GM12892 (cell line): ENCODE data around the gene ZNF439.
"Not testable (repeated sequence)": the region's sequence is repeated elsewhere in the genome, so short reads cannot be mapped to it uniquely, and the experiment has no call there.

Experiments used
- POLR2A ChIP-seq: IDR thresholded peaks from 2 replicates; pipeline ENCODE4 v1.6.1; 2011; ENCODE audit warnings: low read depth, low read length, control low read depth
- POLR2AphosphoS5 ChIP-seq: IDR thresholded peaks from 2 replicates; pipeline ENCODE4 v1.6.1; 2011; ENCODE audit warnings: low read depth, low read length, control low read depth

- not testable (repeated sequence) for TF ChIP-seq POLR2AphosphoS5, POLR2A
These were observed 41.4 kb downstream of the ZNF439 start for GRCh38 chr19:11889901-11890300.
